ENCODE data around the gene GID4. TPM values are rescaled to one million over a fixed set of nuclear protein-coding genes. Genes with fewer than 3 reads are reported as not detected.

The GID4 gene
- total and polyA plus RNA-seq, 2 of the 4 experiments (the other 2 are of a cell fraction) = 3.9 to 5.6 TPM

GRCh38 chr17:18009609-18010420 lies 29.4 kb upstream of the GID4 start:
- H3K27ac ChIP-seq (ENCODE audit: insufficient read depth, low read length) = no peak overlapping the region

More at GRCh38 chr17:18009609-18010420, 29.4 kb upstream of the GID4 start:
- H3K4me3 ChIP-seq (ENCODE audit: insufficient read depth, low read depth, low read length) = no peak overlapping the region
- H3K9me3 ChIP-seq (ENCODE audit: control insufficient read depth, insufficient read depth, low read length) = peaks cover 2% of the 10 kb centered on the region; the same call in 1 of the 2 replicates
- peaks cover 8% of the 10 kb centered on the region for H3K4me1 ChIP-seq (ENCODE audit: control insufficient read depth, insufficient read depth, low read length)
- H2BK20ac ChIP-seq (ENCODE audit: low read depth, low read length) = peak overlapping the region; percentile 70; the same call in 1 of the 2 replicates
- no peak overlapping the region for H3K4me2 ChIP-seq (ENCODE audit: low read depth, low read length)
- no peak overlapping the region for H4K5ac ChIP-seq (ENCODE audit: low read depth, low read length)
- 96% methylated on average over 5 of the region's 8 CpGs; no CpG with 5 or more reads in 1 of the 2 experiments for WGBS, 2 experiments (ENCODE audit: extremely low coverage in 2 of 2, insufficient read length in 1 of 2)
- no peak overlapping the region for H3K14ac ChIP-seq (replicated peaks; ENCODE audit: low read depth, low read length)
- no peak overlapping the region for H3K18ac ChIP-seq (ENCODE audit: low read depth, low read length)
- no peak overlapping the region for H4K8ac ChIP-seq (ENCODE audit: low read depth in 2 of 2, low read length in 2 of 2)
- POLR2A ChIA-PET (ENCODE audit: unreplicated experiment) = no interaction called here
- H3K56ac ChIP-seq (ENCODE audit: extremely low read depth, insufficient read depth, low read length) = no peak overlapping the region
- H2BK15ac ChIP-seq (ENCODE audit: low read depth, low read length) = peak overlapping the region; percentile 32; the same call in 1 of the 3 replicates
- H2AFZ ChIP-seq (replicated peaks; ENCODE audit: low read length, poor library complexity) = no peak overlapping the region
- CTCF ChIA-PET = no interaction called here
- no peaks in the 10 kb centered on the region for H3K27me3 ChIP-seq (ENCODE audit: control insufficient read depth, insufficient read depth, low read length)
- peak overlapping the region; percentile 27 for H2BK5ac ChIP-seq (ENCODE audit: low read depth, low read length, poor library complexity, severe bottlenecking)
- no peak overlapping the region for H3K9ac ChIP-seq (ENCODE audit: low read depth, low read length)
- H4K91ac ChIP-seq (ENCODE audit: insufficient read depth, low read depth, low read length) = no peak overlapping the region
- H3K9me1 ChIP-seq (ENCODE audit: insufficient read depth, low read length) = peaks cover 20% of the 10 kb centered on the region
- TF ChIP-seq USF2 (IDR thresholded peaks at IDR 0.05; ENCODE audit: low read depth, low read length) (no peak), CHD1 (IDR thresholded peaks at IDR 0.05; ENCODE audit: low read depth, low read length) (no peak)
- TF ChIP-seq, protein P1, sequence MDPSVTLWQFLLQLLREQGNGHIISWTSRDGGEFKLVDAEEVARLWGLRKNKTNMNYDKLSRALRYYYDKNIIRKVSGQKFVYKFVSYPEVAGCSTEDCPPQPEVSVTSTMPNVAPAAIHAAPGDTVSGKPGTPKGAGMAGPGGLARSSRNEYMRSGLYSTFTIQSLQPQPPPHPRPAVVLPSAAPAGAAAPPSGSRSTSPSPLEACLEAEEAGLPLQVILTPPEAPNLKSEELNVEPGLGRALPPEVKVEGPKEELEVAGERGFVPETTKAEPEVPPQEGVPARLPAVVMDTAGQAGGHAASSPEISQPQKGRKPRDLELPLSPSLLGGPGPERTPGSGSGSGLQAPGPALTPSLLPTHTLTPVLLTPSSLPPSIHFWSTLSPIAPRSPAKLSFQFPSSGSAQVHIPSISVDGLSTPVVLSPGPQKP (IDR thresholded peaks at IDR 0.05; ENCODE audit: borderline replicate concordance, low read depth, low read length) = no peak
- TF ChIP-seq, protein P2, sequence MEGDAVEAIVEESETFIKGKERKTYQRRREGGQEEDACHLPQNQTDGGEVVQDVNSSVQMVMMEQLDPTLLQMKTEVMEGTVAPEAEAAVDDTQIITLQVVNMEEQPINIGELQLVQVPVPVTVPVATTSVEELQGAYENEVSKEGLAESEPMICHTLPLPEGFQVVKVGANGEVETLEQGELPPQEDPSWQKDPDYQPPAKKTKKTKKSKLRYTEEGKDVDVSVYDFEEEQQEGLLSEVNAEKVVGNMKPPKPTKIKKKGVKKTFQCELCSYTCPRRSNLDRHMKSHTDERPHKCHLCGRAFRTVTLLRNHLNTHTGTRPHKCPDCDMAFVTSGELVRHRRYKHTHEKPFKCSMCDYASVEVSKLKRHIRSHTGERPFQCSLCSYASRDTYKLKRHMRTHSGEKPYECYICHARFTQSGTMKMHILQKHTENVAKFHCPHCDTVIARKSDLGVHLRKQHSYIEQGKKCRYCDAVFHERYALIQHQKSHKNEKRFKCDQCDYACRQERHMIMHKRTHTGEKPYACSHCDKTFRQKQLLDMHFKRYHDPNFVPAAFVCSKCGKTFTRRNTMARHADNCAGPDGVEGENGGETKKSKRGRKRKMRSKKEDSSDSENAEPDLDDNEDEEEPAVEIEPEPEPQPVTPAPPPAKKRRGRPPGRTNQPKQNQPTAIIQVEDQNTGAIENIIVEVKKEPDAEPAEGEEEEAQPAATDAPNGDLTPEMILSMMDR (conservative IDR thresholded peaks at IDR 0.05; ENCODE audit: low read depth, low read length) = no peak
- no TSS peak for BruUV-seq (replicated peaks)
- in situ Hi-C loops (cut with MboI; ENCODE audit: low sequenced_read_pairs) (no loop called here), intact Hi-C loops (cut with micrococcal nuclease) (no loop called here), dilution Hi-C loops (cut with HindIII; ENCODE audit: low sequenced_read_pairs, unreplicated experiment) (no loop called here)
- ATAC-seq (ENCODE audit: low read depth) = no peak
- H2AK9ac ChIP-seq (replicated peaks; ENCODE audit: low read depth, low read length, poor library complexity) = no peak overlapping the region
- peak overlapping the region; percentile 33 for H2AK5ac ChIP-seq (ENCODE audit: low read depth, low read length)
- H3K36me3 ChIP-seq (ENCODE audit: control insufficient read depth, insufficient read depth, low read length) = no peaks in the 10 kb centered on the region; the same call in 1 of the 2 replicates
- H4K20me1 ChIP-seq (ENCODE audit: insufficient read depth, low read length) = no peaks in the 10 kb centered on the region
- H3K79me1 ChIP-seq (ENCODE audit: low read depth in 1 of 2, low read length in 2 of 2) = no peaks in the 10 kb centered on the region; a peak in 1 of 4 replicates
- no peak overlapping the region for H3K23ac ChIP-seq (ENCODE audit: low read depth, low read length)
- H2BK120ac ChIP-seq (ENCODE audit: low read depth, low read length) = peak overlapping the region; percentile 72; the same call in 1 of the 2 replicates
- DNase-seq = no peak
- H3K4ac ChIP-seq (ENCODE audit: low read depth, low read length) = peak overlapping the region; percentile 34; the same call in 1 of the 2 replicates

Measured in IMR-90 (cell line).